Cerebellar nuclear complex (tissue), 1 donor: ENCODE measurements around the gene CDKN2AIP.
A peak's percentile ranks its signal among the peaks of the same experiment; 100 is the strongest.
"Not testable (repeated sequence)": the region's sequence is repeated elsewhere in the genome, so short reads cannot be mapped to it uniquely, and the experiment has no call there.

Source experiments
- DNase-seq, 2 experiments: peaks; one replicate each; lab custom pipeline; 2025; lab: John Stamatoyannopoulos, UW

CDKN2AIP gene

DNA sequence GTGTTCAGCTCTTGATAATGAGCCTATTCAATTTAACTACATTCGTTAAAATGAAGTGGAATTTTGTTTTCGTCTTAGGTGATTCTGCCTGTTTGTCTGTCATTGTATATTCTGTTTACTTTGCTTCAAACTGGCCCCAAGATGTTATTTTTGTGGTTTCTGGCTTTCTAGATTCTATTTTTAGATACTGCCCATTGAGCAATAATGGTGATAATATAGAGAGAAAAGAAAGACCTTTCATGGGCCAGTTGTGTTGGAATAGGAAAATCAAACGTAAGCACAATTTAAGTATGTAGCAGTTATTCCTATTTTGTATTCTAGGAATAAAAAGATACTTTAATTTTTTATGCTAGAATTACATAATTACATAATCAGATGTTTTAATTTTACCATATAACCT lies 4.0 kb downstream of the CDKN2AIP start:
- DNase-seq, result no peak

- DNase-seq, result no peak
Observed at GRCh38 chr4:183449193-183449882, 4.9 kb downstream of the CDKN2AIP start.

- no peak for DNase-seq
Observed at GRCh38 chr4:183450108-183450507, 5.7 kb downstream of the CDKN2AIP start.

GRCh38 chr4:183455431-183456195 lies 11.2 kb downstream of the CDKN2AIP start:
- no peak for DNase-seq

GRCh38 chr4:183458005-183458404 lies 13.6 kb downstream of the CDKN2AIP start:
- no peak for DNase-seq

GRCh38 chr4:183463903-183464619 lies 19.6 kb downstream of the CDKN2AIP start:
- DNase-seq, result not testable (repeated sequence)

GRCh38 chr4:183465879-183466278 lies 21.4 kb downstream of the CDKN2AIP start:
- not testable (repeated sequence) for DNase-seq

DNA sequence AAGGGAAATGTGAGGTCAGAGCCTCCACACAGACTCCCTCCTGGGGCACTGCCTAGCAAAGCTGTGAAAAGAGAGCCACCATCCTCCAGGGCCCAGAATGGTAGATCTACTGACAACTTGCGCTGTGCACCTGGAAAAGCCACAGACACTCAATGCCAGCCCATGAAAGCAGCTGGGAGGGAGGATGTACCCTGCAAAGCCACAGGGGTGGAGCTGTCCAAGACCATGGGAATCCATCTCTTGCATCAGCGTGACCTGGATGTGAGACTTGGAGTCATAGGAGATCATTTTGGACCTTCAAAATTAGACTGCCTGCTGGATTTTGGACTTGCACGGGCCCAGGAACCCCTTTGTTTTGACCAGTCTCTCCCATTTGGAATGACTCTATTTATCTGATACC lies 22.8 kb downstream of the CDKN2AIP start:
- no peak for DNase-seq

DNA sequence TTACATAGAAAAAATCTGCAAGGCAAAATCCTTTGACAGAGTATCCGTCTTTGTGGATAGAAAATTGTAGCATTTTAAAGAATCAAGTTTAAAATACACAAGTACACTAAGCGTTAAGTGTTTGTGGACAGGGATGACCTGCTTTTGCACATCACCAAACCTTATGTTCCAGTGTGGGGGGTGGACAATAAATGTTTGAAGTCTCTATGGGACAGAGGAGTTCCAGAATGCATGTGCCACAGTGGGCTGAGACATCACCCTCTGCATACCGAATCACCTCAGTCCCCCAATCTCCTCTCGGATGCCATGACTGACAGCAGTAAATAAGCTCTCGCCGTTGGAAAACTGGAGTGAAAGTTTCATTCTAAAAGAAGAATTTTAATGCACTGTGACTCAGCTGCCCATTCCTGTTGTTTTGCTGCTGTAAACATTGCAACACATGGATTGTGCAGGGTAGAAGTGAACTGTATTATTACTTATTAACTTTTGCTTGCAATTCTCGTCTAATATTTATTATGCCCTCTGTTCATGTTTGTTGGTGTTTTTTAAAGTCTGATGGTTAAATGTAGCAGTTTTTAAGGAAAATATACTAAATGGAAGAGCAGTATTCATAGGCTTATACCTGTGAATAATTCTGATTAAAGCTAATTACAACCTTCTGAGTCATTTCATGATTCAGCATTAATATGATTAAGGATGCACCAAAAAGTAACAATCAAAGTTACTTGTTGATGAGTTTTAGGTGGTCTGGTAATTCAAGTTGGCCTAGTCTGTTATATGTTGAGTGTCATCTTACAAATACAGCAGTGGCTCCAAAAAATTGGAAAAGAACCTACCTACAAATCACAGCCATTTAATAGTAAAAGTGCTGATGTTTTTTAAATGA lies 24.0 kb downstream of the CDKN2AIP start:
- no peak for DNase-seq

DNA sequence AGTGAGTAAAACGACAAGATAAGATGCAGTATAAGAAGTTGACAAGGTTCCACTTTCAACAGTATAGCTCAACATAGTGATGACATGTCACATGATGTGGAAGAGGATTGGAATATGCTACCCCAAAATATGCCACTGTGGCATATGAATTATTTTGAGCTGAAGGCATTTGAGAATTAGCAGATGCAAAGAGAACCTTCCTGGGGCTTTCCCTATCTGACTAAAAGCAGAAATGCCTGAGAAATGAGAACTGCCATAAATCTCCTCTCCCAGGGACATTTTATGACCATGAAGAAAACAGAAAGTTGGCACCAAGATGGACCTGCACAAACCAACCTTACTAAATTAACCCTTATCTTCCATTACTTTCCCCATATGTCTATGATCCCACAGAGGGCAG lies 24.8 kb downstream of the CDKN2AIP start:
- DNase-seq, result no peak

DNA sequence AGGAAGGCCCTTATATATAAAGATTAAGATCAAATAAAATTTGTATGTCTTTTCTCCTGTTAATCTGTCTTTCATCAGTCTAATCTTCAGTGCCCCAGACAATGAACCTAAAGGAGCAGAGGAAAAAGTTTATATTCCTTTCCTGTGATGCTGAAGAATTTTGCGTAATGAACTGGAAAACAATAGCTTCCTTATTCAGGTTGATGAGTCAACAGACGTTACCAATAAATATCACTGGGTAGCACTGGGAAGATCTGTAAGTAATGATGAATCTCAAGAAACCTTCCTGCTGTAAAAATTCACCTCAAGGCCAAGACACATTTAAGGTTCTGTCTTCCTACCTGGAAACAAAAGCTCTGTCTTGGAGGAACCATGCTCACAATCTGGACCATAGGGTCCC lies 25.5 kb downstream of the CDKN2AIP start:
- no peak for DNase-seq

DNA sequence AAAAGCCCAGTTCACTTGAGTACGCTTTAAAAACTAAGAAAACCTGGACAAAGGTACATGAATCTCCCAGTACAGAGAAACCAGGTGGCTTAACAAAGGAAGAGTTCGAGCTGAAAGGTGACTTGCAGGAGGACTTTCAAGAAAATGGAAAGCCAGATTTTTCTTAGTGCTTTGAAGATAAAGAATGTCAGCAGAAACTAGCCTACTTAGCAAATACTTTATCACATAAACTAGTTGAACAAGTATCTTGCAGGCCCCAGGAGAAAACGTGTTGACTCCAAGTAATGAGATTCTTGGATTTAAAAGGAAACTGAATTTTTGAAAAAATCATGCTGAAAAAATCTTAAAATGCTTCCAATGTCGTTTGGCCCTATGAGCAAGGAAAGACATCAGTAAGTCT lies 26.4 kb downstream of the CDKN2AIP start:
- no peak for DNase-seq

DNA sequence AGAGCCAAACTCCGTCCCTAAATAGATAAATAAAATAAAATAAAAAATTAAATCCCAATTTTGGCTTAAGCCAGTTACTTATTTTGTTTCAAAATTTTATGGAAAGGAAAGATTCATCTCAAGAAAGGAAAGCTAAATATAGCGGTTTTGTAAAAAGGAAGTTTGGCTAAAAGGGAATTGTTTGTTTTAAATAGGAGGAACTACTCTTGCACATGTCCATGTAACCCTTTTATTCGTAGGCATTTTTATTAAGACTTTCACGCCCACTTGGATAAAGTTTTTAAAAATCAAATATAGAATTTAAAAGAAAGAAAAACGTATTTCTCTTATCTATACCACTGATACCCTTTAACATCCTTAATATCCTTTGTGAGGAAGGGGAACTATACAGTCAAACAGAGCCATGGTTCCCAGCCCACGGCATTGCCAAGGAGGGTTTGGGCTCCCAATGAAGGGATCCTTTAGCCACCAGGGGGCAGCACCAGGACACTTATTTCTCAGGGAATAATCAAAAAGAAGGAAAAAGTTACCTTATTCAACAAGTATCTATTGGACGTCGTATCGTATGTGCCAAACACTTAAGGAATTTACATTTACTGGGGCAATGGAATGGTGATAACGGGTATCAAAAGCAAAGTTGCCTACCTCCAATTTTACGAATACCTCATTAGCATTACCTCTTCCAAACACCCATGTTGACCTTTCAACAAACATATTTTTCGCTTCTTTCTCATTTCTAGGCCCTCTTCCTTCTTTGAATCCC lies 27.7 kb downstream of the CDKN2AIP start:
- DNase-seq, result peak in 1 of 2 experiments; percentile 10

DNA sequence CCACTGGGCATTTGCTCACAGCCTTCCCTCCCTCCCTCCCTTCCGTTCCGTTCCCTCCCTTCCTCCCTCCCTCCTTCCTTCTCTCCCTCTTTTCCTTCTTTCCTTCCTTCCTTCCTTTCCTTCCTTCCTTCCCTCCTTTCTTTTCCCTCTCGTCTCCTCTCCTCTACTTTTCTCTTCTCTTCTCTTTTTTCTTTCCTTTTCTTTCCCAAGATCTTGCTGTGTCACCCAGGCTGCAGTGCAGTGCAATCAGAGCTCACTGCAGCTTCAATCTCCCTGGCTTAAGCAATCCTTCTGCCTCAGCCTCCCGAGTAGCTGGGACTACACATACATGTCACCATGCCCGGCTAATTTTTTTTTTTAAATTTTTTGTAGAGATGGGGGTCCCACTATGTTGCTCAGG lies 33.7 kb downstream of the CDKN2AIP start:
- DNase-seq, result no peak

DNA sequence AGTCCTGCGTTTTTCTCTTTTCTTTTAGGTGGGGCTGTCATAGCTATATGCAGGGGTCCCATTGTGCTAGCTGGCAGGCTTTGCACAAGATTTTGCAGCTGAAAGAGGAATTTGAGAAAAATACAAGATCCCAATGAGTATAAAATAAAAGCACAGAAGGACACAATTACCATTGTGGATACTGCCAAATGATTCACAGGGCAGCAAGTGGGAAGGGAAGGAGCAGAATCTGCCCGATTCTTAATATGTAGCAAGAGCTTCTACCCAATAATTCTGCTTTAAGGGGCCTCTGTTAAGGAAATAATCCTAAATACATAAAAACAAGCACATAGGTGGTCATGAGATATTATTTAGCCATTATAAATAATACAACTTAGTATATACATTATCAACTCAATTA lies 34.5 kb downstream of the CDKN2AIP start:
- no peak for DNase-seq

- DNase-seq, result not testable (repeated sequence)
Observed at GRCh38 chr4:183482515-183483095, 38.2 kb downstream of the CDKN2AIP start.

DNA sequence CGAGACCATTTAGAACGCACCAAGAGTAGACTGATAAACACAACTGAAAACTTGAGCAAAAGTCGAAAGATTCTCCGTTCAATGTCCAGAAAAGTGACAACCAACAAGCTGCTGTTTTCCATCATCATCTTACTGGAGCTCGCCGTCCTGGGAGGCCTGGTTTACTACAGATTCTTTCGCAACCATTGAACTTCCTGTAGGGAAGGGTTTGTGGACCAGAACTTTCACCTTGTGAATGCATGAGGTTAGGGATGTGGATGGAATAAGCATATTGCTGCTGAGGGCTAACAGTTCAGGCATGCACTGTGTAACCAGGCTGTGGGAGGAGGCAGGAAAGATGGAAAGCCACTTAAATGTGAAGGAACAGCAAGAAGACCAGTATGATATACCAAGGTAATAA lies 39.6 kb downstream of the CDKN2AIP start:
- DNase-seq, result no peak

- DNase-seq, result no peak
Observed at GRCh38 chr4:183485411-183486160, 41.1 kb downstream of the CDKN2AIP start.

DNA sequence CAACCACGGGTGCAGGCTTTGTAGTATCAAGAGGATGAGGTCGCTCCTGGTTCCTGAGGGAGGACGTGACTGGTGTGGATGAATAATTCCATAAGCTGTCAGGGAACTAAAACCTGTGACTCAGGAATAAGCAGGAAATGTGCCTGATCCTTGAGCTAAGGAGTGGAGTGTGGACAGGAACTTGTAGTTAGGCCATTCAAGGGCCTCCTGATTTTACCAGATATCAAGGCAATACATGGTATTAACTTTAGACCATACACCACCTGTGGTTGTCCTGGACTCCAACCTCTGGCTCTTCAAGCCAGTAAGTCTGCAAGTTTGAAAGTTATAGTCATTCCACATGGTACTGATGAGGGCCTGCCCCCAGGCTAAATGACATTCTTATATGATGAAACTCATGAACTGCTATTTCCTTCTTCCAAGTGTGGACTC lies 48.4 kb downstream of the CDKN2AIP start:
- no peak for DNase-seq

- DNase-seq, result no peak
Observed at GRCh38 chr4:183493246-183493645, 48.8 kb downstream of the CDKN2AIP start.
